RPMI8226 (cell line): ENCODE data around the gene ARRDC4.
A peak's percentile ranks its signal among the peaks of the same experiment; 100 is the strongest.

Experiments
- DNase-seq: peaks from one replicate; pipeline ENCODE4 v3.0.0-alpha.2; 2015

The ARRDC4 gene

GRCh38 chr15:97960364-97961066 is at the start of gene ARRDC4:
Gene ARRDC4 (plus strand): TSS chr15:97960703. CDS start chr15:97960862, 159 bp downstream.
- DNase-seq, result peak; percentile 91

GRCh38 chr15:97914711-97915110 is 45.8 kb upstream of the ARRDC4 start:
- no peak for DNase-seq

GRCh38 chr15:97915261-97915660 is 45.2 kb upstream of the ARRDC4 start:
- DNase-seq, result no peak

DNA sequence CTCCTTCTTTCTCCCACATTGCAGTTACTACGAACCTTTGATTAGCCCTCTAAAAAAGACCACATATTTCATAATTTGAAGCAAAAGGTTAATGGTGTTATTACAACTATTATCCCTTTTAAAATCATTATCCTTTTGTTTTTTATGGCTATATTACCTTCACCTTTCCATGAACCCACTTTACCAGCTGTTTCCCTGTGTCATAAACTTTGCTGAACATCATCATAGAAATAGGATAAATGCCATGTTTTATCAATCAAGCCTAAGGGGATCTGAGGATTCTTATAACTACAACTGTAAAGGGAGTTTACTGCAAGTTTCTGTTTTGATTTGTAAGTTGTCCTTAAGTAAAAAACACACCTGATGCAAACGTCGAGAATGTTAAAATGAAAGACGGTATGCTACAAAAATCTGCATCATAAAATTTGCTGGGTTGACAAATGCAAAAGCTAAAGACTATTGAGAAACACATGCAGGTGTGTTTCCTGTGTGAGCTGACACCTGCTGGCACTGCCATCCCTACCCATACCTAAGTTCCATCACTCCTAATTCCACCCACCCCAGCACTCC is 39.1 kb upstream of the ARRDC4 start:
- DNase-seq, result peak; percentile 42

- DNase-seq, result no peak
Measured at GRCh38 chr15:97929456-97930229, 30.9 kb upstream of the ARRDC4 start.

DNA sequence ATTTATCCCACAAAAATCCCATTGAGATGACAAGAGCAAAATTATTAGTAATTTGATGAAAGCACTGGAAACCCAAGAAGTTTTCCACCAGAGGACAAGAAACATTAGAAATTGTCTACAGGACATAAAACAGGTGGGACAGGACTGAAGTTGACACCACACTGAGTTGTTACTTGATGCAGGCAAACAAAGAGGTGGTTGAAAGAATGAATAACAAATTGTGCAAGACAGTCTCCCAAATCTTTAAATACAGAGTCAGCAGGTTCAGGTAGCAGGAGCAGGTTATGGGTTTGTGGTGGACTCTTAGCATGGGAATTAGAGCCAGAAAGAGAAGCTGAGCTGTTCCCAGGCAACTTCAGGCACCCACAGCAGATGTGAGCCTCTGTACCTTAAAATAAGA is 30.3 kb upstream of the ARRDC4 start:
- no peak for DNase-seq

GRCh38 chr15:97931314-97931713 is 29.2 kb upstream of the ARRDC4 start:
- no peak for DNase-seq

GRCh38 chr15:97933589-97933988 is 26.9 kb upstream of the ARRDC4 start:
- no peak for DNase-seq

DNA sequence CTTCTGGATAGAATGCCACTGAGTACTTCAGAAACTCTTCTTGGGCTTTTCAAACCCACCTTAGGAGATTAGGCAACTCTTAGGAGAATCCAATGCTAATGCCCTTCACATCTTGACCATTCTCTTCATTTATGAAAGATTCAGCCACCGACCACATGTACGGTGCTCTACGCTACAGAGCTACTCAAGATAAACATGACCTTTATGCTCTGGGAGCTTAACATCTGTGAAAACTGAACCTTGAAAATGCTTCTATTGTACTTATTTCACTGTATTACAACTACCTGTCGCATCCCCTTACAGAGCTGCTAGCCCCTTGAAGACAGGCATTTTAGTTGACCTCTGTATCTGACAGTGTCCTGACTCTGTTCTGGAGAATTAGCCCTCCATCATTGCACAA is 19.5 kb upstream of the ARRDC4 start:
- DNase-seq, result no peak

DNA sequence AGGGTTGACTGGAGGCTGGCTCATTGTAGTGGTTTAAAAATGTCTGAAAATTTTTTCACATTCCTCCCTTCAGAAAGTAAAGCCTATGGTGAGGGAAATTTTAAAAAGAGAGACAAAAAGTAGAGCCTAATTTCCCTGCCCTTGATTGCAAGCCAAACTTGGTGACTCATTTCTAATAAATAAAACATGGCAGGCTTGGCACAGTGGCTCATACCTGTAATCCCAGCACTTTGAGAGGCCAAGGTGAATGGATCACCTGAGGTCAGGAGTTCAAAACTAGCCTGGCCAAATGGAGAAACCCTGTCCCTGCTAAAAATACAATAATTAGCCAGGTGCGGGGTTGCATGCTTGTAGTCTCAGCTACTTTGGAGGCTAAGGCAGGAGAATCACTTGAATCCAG is 18.9 kb upstream of the ARRDC4 start:
- no peak for DNase-seq

GRCh38 chr15:97944724-97945123 is 15.8 kb upstream of the ARRDC4 start:
- DNase-seq, result no peak

GRCh38 chr15:97947465-97948260 is 12.8 kb upstream of the ARRDC4 start:
- DNase-seq, result no peak

DNA sequence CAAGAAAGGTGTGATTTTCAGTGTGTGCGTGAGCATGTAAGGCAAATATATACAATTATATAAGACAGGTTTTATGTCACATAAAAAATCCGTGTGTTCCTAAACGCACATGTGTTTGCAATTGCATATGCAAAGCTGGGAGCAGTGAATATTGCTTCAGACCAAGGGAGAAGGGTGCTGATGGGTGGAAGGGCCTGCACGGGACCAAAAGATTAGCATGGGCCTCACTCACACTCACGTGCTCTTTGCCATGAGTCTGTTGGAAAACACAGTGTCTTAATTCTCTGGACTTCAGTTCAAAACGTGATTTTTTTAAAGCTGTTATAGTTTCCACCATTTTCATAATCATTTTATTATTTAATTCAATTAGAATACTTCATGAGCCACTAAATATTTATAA is 7.2 kb upstream of the ARRDC4 start:
- no peak for DNase-seq

DNA sequence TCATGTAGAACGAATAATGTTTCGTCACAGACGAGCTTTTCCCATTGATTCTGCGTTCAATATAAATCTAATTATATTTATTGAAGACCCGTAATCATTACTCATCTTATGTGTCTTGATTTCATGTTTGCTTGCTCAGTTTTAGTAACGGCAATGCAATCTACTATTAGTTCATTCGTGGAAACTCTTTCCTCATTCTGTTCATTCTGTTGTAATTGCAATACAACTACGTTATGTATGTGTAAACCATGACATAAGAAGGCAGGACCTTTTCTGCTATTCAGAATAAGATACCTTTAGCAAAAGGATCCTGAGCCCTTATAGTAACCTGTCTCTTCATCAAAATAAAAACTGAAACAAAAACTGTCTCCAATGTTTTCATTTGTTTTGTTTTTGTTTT is 6.8 kb upstream of the ARRDC4 start:
- no peak for DNase-seq

GRCh38 chr15:97955035-97955434 is 5.5 kb upstream of the ARRDC4 start:
- no peak for DNase-seq

GRCh38 chr15:97955529-97955928 is 5.0 kb upstream of the ARRDC4 start:
- DNase-seq, result no peak

DNA sequence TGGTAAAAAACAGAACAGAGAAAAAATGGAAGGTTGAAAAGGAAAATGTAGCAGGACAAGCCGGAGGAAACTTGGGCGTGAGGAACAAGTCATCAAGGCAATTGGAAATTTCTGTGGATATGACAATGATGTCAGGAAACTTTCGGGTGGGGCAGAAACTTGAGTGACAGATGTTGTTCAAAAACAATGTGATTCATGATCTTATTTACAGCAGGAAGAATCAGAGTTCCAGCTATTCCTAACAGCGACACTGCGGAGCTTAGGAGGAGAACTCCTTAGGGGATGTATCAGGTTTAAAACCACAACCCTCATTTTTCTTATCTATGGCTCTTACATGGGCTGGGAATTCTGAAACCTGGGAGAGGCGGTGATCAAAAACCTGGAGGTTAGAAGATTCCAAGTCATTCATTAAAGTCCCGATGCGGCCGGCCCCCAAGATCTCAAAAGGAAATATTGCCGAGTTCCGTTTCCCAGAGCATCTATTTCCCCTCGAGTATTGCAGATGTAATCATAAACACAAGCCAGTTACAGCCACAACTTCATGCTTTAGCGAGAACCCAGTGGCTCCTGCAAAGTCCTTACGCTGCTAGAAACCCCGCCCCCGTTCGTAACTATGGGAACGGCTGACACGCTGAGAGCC is 659 bp upstream of the ARRDC4 start:
- DNase-seq, result no peak

DNA sequence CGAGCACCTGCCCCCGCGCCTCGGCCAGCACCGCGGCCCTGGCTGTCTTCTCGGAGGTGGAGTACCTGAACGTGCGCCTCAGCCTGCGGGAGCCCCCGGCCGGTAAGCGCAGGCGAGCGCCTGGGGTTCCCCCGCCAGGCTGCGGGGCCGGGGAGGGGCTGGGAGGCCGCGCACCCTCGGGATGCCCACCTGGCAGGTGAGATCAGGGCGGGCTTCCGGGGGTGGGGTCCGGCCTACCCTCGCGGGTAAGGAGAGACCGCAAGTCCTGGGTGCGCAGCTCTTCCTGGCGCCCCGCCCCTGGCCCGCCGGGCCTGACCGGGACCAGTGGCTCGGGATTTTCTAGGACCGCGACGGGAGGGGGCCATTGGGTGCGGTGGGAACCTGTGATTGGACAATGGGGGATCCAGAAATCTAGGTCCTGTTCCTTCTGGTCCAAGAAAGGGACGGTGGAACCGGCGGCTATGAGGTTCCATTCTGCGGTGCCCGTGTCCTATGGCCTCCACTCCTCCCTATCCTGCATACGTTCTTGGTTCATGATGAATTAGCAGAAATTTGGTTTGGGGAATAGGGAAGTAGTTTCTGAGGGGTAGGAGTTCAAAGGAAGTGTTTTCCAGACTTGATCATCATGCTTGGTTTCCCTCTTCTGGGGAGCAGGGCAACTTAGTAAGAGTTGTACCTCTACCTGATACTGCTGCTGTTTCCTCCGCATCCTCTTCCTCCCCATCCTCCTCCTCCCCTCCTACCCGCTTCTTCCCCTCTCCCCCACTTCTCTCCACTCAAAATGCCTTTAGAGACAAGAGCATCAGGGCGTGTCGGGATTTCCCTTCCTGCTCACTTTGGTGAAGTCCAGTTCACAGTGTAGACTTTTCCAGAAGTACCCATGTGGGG is 808 bp downstream of the ARRDC4 start:
- DNase-seq, result no peak

DNA sequence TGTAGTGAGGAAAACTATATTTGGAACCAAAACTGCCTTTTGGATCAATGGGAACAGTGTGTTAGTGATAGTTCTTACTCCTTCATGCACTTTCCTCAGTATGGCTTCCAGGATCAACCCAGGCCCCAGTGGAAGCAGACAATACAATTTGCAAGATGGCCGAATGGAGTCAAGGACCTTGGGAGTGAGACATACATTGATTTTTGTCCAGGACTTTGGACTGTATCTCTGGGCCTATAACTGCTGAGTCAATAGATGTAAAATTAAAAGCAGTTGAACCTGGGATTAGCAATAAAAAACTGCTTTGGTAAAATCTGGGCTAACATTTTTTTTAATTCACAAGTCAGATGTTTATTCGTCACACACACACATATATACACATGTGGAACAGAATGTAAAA is 1.8 kb downstream of the ARRDC4 start:
- DNase-seq, result no peak

DNA sequence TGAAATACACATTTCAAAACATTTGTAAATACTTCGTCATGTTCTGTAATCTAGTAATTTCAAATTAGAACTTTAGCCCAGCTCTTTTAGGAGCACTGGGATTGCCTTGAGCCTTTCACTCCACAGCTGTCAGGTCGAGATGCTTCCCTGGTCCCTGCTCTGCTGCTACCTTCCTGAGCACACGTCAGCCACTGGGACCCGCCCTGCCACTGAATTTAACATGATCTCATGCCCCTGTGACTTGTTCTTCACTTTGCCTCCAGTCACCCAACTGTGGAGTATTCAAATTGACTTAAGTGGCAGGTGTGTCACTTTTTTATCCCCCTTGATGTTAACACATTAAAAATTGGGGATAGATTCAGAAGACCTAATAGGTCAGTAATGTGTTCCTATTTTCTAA is 3.3 kb downstream of the ARRDC4 start:
- no peak for DNase-seq

GRCh38 chr15:97966246-97966645 is 5.7 kb downstream of the ARRDC4 start:
- DNase-seq, result no peak
